H1 (cell line): ENCODE results near the gene TFCP2. TPM values are rescaled to one million over a fixed set of nuclear protein-coding genes. Genes with fewer than 3 reads are reported as not detected.

Experiments used
- CTCF ChIA-PET: fragments of 300-600 bp; sonication (Branson Sonifier 250); formaldehyde crosslinking; loops from one replicate; lab custom pipeline; 2021; ENCODE audit not compliant: partially characterized antibody; lab: Charles Lee
- POLR2A ChIA-PET: fragments of 300-600 bp; sonication (Branson Sonifier 250); formaldehyde crosslinking; loops from one replicate; lab custom pipeline; 2021; ENCODE audit warnings: inconsistent platforms; ENCODE audit not compliant: partially characterized antibody; lab: Charles Lee
- DNase-seq, 2 experiments: peaks; one replicate each; pipeline versions ENCODE4 v3.0.0 to v3.0.0-alpha.2; 2010 to 2022; ENCODE audit warnings: low spot score in 2 of 2, low read depth in 1 of 2, mixed read lengths in 1 of 2
- FAIRE-seq: peaks from 2 replicates; lab custom pipeline; 2011; peaks lifted over from hg19 to GRCh38; lab: Jason Lieb, UNC
- H2AFZ ChIP-seq: 2 replicates; pipeline ENCODE4 v1.8.1; 2012; ENCODE audit warnings: low read length, inconsistent platforms
- H2AK5ac ChIP-seq: 2 replicates; pipeline ENCODE4 v1.6.1; 2013; ENCODE audit warnings: low read depth, low read length
- H2BK120ac ChIP-seq: replicated peaks from 2 replicates; pipeline ENCODE3; 2013; ENCODE audit warnings: low read depth, low read length, inconsistent platforms
- H2BK12ac ChIP-seq: 2 replicates; pipeline ENCODE4 v1.6.1; 2013; ENCODE audit warnings: low read depth, low read length
- H2BK15ac ChIP-seq: 2 replicates; pipeline ENCODE4 v1.6.1; 2013; ENCODE audit warnings: low read length
- H2BK20ac ChIP-seq: 2 replicates; pipeline ENCODE4 v1.6.1; 2013; ENCODE audit warnings: low read length
- H2BK5ac ChIP-seq: 2 replicates; pipeline ENCODE4 v1.6.1; 2013; ENCODE audit warnings: low read depth, low read length
- H3K14ac ChIP-seq: 2 replicates; pipeline ENCODE4 v1.6.1; 2013; ENCODE audit warnings: inconsistent platforms; ENCODE audit not compliant: insufficient read length
- H3K18ac ChIP-seq: 2 replicates; pipeline ENCODE4 v1.6.1; 2013; ENCODE audit warnings: low read length; ENCODE audit errors: extremely low read depth
- H3K23ac ChIP-seq: 2 replicates; pipeline ENCODE4 v1.6.1; 2013; ENCODE audit warnings: inconsistent platforms; ENCODE audit not compliant: insufficient read length
- H3K23me2 ChIP-seq: 2 replicates; pipeline ENCODE4 v1.6.1; 2013; ENCODE audit warnings: low read depth, low read length
- H3K27ac ChIP-seq: 2 replicates; pipeline ENCODE4 v1.6.1; 2011; ENCODE audit warnings: low read depth, low read length, inconsistent platforms
- H3K27me3 ChIP-seq, 4 experiments: replicated peaks in 1 of 4; 1 replicate in 1 of 4; 2 replicates in 3 of 4; pipeline versions ENCODE4 v1.6.1 to v1.8.1; 2011 to 2013; ENCODE audit warnings: low read length in 3 of 4, mild to moderate bottlenecking in 3 of 4, inconsistent platforms in 2 of 4, mixed read lengths in 2 of 4, moderate library complexity in 1 of 4; ENCODE audit not compliant: control insufficient read depth in 3 of 4, insufficient read depth in 3 of 4; ENCODE audit errors: extremely low read depth in 1 of 4
- H3K36me3 ChIP-seq, 4 experiments: 2 replicates each; pipeline versions ENCODE4 v1.6.1 to v1.8.1; 2011 to 2013; ENCODE audit warnings: mild to moderate bottlenecking in 4 of 4, low read length in 3 of 4, moderate library complexity in 2 of 4, control low read depth in 1 of 4, inconsistent platforms in 1 of 4; ENCODE audit not compliant: insufficient read depth in 4 of 4, control insufficient read depth in 2 of 4
- H3K4ac ChIP-seq: replicated peaks from 2 replicates; pipeline ENCODE3; 2013; ENCODE audit warnings: low read length, low read depth, mixed read lengths, inconsistent platforms; ENCODE audit not compliant: insufficient read length
- H3K4me1 ChIP-seq, 4 experiments: replicated peaks in 1 of 4; 1 replicate in 1 of 4; 2 replicates in 3 of 4; pipeline versions ENCODE4 v1.6.1 to v1.8.1; 2011 to 2013; ENCODE audit warnings: low read length in 3 of 4, inconsistent platforms in 2 of 4, mixed read lengths in 1 of 4; ENCODE audit not compliant: insufficient read depth in 4 of 4, control insufficient read depth in 3 of 4
- H3K4me2 ChIP-seq, 2 experiments: 2 replicates each; pipeline versions ENCODE4 v1.6.1 to v1.8.1; 2011 to 2013; ENCODE audit warnings: low read depth in 2 of 2, low read length in 2 of 2, control low read depth in 1 of 2, inconsistent platforms in 1 of 2, mild to moderate bottlenecking in 1 of 2; ENCODE audit not compliant: insufficient read depth in 1 of 2
- H3K4me3 ChIP-seq, 4 experiments: fragments of 200-600, 300-600 bp in 1 of 4; sonication (generic), shearing (Covaris generic), sonication (Bioruptor Twin) in 1 of 4; 2 replicates each; pipeline versions ENCODE4 v1.5.1 to v1.8.1; 2011 to 2016; ENCODE audit warnings: low read length in 4 of 4, low read depth in 3 of 4, control low read depth in 2 of 4, inconsistent platforms in 2 of 4, mild to moderate bottlenecking in 2 of 4, mixed read lengths in 1 of 4, moderate library complexity in 1 of 4; ENCODE audit not compliant: insufficient read depth in 2 of 4; ENCODE audit errors: extremely low read depth in 1 of 4
- H3K56ac ChIP-seq: replicated peaks from 2 replicates; pipeline ENCODE3; 2013; ENCODE audit warnings: low read depth, mild to moderate bottlenecking, mixed read lengths, low read length, inconsistent platforms; ENCODE audit not compliant: insufficient read length
- H3K79me1 ChIP-seq: 2 replicates; pipeline ENCODE4 v1.6.1; 2013; ENCODE audit warnings: low read depth, low read length, control low read depth
- H3K79me2 ChIP-seq, 2 experiments: 2 replicates each; pipeline versions ENCODE4 v1.6.1 to v1.8.1; 2012 to 2013; ENCODE audit warnings: low read length in 2 of 2, mild to moderate bottlenecking in 2 of 2, inconsistent platforms in 1 of 2; ENCODE audit not compliant: insufficient read depth in 2 of 2, control insufficient read depth in 1 of 2
- H3K9ac ChIP-seq, 4 experiments: replicated peaks in 1 of 4; 1 replicate in 1 of 4; 2 replicates in 3 of 4; pipeline versions ENCODE4 v1.6.1 to v1.8.1; 2011 to 2013; ENCODE audit warnings: low read depth in 3 of 4, low read length in 3 of 4, control low read depth in 2 of 4, mild to moderate bottlenecking in 2 of 4, moderate library complexity in 2 of 4, inconsistent platforms in 1 of 4; ENCODE audit errors: extremely low read depth in 1 of 4
- H3K9me3 ChIP-seq, 2 experiments: 2 replicates each; pipeline versions ENCODE4 v1.6.1 to v1.8.1; 2012 to 2013; ENCODE audit warnings: mild to moderate bottlenecking in 2 of 2, moderate library complexity in 2 of 2, control low read depth in 1 of 2, inconsistent platforms in 1 of 2, low read depth in 1 of 2, low read length in 1 of 2, mixed read lengths in 1 of 2; ENCODE audit not compliant: insufficient read depth in 2 of 2
- H4K20me1 ChIP-seq, 2 experiments: replicated peaks in 1 of 2; 2 replicates each; pipeline versions ENCODE3 to v1.8.1; 2011 to 2013; ENCODE audit warnings: inconsistent platforms in 2 of 2, low read length in 2 of 2, mild to moderate bottlenecking in 1 of 2; ENCODE audit not compliant: insufficient read depth in 2 of 2, control insufficient read depth in 1 of 2
- H4K5ac ChIP-seq: 2 replicates; pipeline ENCODE4 v1.6.1; 2013; ENCODE audit warnings: low read length, low read depth, mixed read lengths, inconsistent platforms; ENCODE audit not compliant: insufficient read length
- H4K8ac ChIP-seq: 2 replicates; pipeline ENCODE4 v1.8.0; 2013; ENCODE audit warnings: mild to moderate bottlenecking, moderate library complexity, low read length, inconsistent platforms; ENCODE audit not compliant: insufficient read depth; ENCODE audit errors: extremely low read depth
- H4K91ac ChIP-seq: replicated peaks from 2 replicates; pipeline ENCODE3; 2013; ENCODE audit warnings: low read length, mixed read lengths, inconsistent platforms; ENCODE audit not compliant: insufficient read length
- CEBPB ChIP-seq: IDR thresholded peaks from 2 replicates; pipeline ENCODE4 v1.6.1; 2012; ENCODE audit warnings: low read depth, low read length
- TBP ChIP-seq: IDR thresholded peaks from 2 replicates; pipeline ENCODE4 v1.6.1; 2011; ENCODE audit warnings: low read depth, low read length, improper control_type of control experiment
- WGBS, 2 experiments: shearing (Covaris generic) in 1 of 2; methylation state at CpG; one replicate each; pipeline versions ENCODE4 v1.1.6 to v1.1.7; 2013 to 2015; ENCODE audit warnings: low lambda C conversion rate in 2 of 2, mixed read lengths in 2 of 2, inconsistent platforms in 1 of 2, low coverage in 1 of 2, missing lambda C conversion rate in 1 of 2; ENCODE audit not compliant: insufficient replicate concordance in 2 of 2, insufficient coverage in 1 of 2, insufficient read length in 1 of 2; ENCODE audit errors: extremely low coverage in 1 of 2, missing lambda C conversion rate in 1 of 2; 5-methylcytosine and 5-hydroxymethylcytosine counted together
- polyA plus RNA-seq, 7 experiments: library from polyadenylated mRNA; depleted of rRNA in 3 of 7; stranded (reverse) in 5 of 7; unstranded in 2 of 7; fragments of >200 nt in 5 of 7; fragments of 200-250 nt in 2 of 7; gene quantifications; 1 replicate in 5 of 7; 2 replicates in 1 of 7; 4 replicates in 1 of 7; pipeline versions ENCODE4 v1.2.1 to v1.2.3, GENCODE V29; 2011 to 2013; ENCODE audit warnings: missing spikeins in 2 of 7, mixed read lengths in 2 of 7
- total RNA-seq: library from RNA; stranded (reverse); fragmentation: NEBNext Ultra II Directional; extraction: Animal tissue kit (Norgen Biotek cat#: 25700); gene quantifications from 2 replicates; pipeline ENCODE4 v1.2.1, GENCODE V29; 2021

TFCP2 gene
- total and polyA plus RNA-seq, 2 of the 8 experiments (the other 6 are each of a cell fraction or from before 2014, with no cell fraction given), result 19.8 to 49.2 TPM

DNA sequence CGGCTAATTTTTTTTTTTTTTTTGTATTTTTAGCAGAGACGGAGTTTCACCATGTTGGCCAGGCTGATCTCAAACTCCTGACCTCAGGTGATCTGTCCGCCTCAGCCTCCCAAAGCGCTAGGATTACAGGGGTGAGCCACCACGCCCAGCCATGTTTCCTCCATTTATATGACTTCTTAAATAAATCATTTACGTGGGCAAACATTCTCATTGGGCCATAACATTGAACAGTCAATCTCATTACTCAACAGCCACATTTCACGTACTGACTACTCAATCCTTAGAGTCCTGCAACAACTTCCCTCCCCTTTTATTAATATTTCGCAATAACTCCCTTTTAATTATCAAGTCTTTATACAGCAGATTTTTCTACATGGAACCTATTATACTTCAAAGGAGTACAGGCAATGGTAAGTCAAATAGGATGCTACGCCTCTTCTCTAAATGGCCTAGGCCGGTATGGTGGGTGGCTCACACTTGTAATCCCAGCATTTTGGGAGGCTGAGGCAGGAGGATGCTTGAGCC is 82.2 kb downstream of the TFCP2 start:
- H3K14ac ChIP-seq, result no peak overlapping the region
- no peaks in the 10 kb centered on the region; the same call in 1 of the 2 replicates for H3K79me1 ChIP-seq
- TF ChIP-seq CEBPB, result peak; percentile 82; the same call in 1 of the 2 replicates
- no peak for TF ChIP-seq TBP
- no peak overlapping the region for H3K23ac ChIP-seq
- no peak overlapping the region for H2BK5ac ChIP-seq
- no peaks in the 10 kb centered on the region for H3K4me1 ChIP-seq
- no peak overlapping the region for H3K9ac ChIP-seq
- H3K23me2 ChIP-seq, result peaks cover 1% of the 10 kb centered on the region; the same call in 1 of the 2 replicates
- H3K36me3 ChIP-seq, result peaks cover 3 to 19% (median 13%) of the 10 kb centered on the region in 4 experiments; a peak in 7 of 8 replicates
- no peak overlapping the region for H2BK12ac ChIP-seq
- H3K79me2 ChIP-seq, result no peaks in the 10 kb centered on the region
- H4K91ac ChIP-seq, result no peak overlapping the region
- ChIA-PET CTCF (no interaction called here), POLR2A (interaction anchor here (1.4 kb wide), 1 partner anchor 14 kb away, joined by 3 read pairs; no protein-coding TSS in a partner anchor)
- H3K4me2 ChIP-seq, result no peak overlapping the region
- no peak overlapping the region for H3K27ac ChIP-seq
- H4K8ac ChIP-seq, result no peak overlapping the region
- WGBS, 2 experiments, result 95 to 100% methylated on average over 1 to 8 of the region's 10 CpGs
- no peak overlapping the region for H2BK20ac ChIP-seq
- H4K20me1 ChIP-seq, result no peaks in the 10 kb centered on the region
- H3K56ac ChIP-seq, result no peak overlapping the region
- H3K18ac ChIP-seq, result no peak overlapping the region
- no peaks in the 10 kb centered on the region for H3K9me3 ChIP-seq
- H2BK120ac ChIP-seq, result no peak overlapping the region
- no peak for DNase-seq
- no peaks in the 10 kb centered on the region for H3K27me3 ChIP-seq
- H4K5ac ChIP-seq, result no peak overlapping the region
- H3K4me3 ChIP-seq, result no peak overlapping the region
- no peak overlapping the region for H3K4ac ChIP-seq
- no peak overlapping the region for H2AFZ ChIP-seq
- H2AK5ac ChIP-seq, result no peak overlapping the region
- no peak overlapping the region for H2BK15ac ChIP-seq
- FAIRE-seq, result no peak
